CD4-positive, alpha-beta T cell treated with Interleukin-4 for 4 hours (primary cell): Measurements from ENCODE around the gene F7.
"Not testable (repeated sequence)": the region's sequence is repeated elsewhere in the genome, so short reads cannot be mapped to it uniquely, and the experiment has no call there.

Experiments used
- DNase-seq: peaks from one replicate; pipeline ENCODE4 v3.0.0-alpha.2; 2020

F7 gene

DNA sequence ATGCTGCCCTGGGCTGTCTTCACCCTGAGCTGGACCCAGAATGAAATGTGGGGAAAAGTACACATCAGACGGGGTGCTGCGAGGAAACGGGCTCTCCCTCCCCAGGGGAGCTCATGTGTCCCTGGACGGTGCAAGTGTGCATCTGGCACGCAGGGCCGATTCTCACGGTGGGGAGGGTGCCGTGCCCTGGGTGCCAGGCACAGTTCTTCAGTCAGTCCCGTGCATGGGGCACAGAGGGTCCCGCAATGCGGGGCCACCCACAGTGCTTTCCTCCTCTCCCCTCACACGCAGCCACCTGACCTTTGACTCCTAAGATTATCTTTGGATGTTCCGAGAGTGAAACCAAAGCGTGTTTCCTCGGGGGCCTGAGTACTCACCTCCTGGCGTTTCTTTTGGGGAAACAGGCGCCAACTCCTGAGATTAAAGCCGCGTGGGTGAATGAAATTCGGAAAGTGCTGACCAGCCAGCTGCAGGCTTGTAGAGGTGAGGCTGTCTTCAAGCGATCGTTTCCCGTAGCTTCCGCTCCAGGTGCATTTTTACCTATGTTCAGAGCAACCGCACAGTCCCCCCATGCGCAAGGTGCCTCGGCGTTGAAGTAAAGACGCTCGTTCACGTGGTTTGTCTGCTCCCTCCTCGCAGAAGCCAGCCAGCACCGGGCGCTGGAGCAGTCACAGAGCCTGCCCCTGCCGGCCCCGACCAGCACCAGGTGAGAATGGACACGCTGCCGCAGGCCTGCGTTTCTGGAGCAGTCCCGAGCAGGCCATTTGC, 17.5 kb upstream of the F7 start:
- DNase-seq: no peak

- no peak for DNase-seq
Measured at GRCh38 chr13:113088691-113089020, 16.9 kb upstream of the F7 start.

DNA sequence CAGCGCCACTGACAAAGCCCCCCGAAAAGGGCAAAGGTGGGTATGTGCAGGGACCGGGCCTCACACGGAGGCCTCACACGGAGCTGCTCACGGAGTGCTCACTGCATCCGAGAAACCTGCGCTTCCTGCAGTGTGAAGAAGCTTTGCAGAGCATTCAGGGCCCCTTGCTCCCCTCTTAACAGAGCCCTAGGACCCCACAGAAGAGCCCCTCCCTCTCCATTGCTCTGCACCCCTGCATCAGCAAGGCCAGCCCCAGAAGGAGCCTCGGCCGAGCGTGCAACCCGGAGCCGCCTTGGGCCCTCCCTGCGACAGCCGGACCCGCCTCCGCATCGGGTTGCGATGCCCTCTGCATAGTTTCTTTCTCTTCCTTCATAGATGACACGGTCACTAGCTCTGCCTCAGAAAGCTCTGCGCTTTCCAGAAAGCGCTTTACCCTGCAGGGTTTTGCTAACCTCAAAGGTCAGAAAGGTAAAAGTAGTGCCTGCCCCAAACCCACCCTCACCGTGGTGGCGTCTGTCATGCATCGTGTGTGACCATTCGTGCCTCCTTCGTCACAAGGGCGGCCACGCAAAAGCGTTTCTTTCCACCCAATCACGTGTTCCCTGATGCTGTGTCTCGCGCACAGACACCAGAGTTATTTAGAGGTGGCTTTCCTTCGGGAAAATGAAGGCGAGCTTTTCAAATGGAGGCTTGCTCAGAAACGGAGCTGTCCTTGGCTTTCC, 15.7 kb upstream of the F7 start:
- DNase-seq: no peak

GRCh38 chr13:113090415-113090770, 15.2 kb upstream of the F7 start:
- no peak for DNase-seq

- no peak for DNase-seq
Measured at GRCh38 chr13:113090806-113091205, 14.8 kb upstream of the F7 start.

DNA sequence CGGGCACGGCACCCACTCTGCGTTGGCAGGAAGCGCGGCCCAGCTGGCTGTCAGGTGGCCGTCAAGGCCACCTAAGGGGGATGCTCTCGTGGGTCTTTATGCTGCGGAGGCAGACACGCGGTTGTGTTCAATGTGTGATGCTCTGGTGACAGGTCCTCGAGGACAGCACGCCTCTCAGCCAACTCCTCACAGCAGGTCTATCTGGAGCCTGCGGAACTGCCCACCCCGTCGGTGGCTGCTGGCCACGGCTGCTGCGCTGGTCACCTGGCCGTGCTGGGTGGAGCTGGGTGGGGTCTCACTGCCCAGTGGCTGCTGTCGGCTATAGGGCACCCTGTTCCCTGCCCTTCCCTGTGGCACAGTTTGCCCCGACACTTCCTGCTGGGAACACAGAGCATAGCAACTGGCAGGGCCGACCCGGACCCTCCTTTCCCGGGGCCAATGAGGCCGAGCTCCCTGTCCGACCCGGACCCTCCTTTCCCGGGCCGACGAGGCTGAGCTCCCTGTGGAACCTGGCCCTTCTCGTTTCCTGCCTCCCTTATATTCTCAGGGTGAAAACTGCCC, 14.3 kb upstream of the F7 start:
- no peak for DNase-seq

DNA sequence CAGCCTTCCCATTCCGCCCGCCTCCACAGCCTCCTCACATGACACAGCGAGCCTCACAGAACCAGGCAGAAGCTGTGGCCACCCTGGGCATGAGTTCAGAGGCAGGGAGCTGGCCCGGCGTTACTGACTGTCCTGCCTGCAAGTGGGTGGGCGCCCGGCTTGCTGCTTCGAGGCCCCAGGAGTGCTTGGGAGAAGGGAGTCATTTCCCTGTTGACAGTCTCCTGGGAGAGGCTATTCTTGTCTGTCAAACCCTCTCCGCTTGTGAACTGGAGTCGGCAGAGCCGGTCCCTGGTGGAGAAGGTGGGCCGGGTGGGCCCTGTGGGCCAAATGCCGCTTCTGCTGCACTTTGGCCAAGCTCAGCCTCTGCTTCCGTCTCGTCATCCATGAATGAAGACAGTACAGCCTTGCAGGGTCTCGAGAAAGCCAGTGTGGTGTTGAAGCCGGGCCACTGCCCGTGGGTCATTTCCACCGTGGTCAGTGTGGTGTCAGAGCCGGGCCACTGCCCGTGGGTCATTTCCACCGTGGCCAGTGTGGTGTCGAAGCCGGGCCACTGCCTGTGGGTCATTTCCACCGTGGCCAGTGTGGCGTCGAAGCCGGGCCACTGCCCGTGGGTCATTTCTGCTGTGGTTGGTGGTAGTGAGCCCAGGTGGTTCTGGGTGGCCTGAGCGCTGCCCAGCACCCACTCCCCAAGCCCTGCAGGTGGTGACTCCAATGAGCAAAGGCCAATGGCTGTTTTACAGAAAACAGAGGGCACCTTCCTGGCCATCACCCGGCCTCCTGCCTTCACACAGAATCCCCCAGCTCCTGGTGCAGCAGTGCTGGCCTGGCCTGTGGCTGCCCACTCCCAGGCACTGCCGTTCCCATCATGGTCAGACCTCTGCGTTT, 13.5 kb upstream of the F7 start:
- no peak for DNase-seq

- DNase-seq: no peak
Measured at GRCh38 chr13:113092776-113093579, 12.6 kb upstream of the F7 start.

DNA sequence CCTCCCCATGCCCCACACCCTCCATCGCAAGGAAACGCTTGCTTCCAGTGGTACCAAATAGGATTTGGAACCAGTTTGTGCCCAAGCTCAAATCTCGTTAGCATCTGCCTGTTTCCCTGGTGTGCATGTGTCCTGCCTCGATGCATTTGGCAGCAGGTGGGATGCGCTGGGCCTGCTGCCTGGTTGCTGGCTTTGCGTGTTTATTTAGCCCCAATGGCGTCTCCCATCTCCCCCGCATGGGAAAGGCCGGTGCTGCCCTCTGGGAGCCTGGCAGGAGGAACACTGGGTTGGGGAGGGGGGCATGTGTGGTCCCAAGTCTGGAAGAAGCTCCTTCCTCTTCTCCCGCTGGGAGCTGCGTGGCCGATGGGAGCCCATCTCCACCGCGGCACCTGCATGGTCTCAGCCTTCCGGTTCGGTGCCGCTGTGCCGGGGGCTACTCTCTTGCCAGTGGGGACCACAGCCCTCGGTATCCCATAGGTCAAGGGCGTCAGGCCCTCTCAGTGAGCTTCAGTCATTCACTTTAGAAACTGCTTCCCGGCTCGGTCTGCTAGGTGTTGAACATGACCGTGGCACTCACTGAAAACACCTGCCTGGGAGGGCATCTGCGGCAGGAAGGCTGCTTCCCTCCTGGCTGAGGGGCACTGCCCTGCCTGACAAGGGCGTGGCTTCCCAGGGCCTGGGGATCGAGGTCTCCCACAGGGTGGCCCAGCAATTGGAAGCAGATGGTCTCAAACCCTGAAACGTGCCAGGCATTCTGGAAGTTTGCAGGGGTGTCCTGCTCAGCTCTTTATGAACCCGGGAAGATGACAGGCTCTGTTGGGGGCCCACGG, 11.8 kb upstream of the F7 start:
- DNase-seq: no peak

DNA sequence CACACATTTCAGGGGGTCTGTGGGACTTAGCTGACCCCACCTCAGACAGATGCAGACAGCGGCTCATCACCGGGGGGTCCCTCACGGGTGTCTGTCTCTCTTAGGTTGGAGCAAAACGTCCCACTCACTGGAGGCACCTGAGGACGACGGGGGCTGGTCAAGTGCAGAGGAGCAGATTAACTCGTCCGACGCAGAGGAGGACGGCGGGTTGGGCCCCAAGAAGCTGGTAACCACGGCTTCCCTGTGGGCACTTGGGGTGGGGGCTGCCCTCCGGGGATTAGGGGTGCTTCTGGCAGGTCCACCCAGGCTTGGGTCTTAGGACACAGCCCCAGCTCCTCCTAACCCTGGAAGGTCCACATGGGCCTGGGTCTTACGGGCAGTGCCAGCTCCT, 11.2 kb upstream of the F7 start:
- no peak for DNase-seq

DNA sequence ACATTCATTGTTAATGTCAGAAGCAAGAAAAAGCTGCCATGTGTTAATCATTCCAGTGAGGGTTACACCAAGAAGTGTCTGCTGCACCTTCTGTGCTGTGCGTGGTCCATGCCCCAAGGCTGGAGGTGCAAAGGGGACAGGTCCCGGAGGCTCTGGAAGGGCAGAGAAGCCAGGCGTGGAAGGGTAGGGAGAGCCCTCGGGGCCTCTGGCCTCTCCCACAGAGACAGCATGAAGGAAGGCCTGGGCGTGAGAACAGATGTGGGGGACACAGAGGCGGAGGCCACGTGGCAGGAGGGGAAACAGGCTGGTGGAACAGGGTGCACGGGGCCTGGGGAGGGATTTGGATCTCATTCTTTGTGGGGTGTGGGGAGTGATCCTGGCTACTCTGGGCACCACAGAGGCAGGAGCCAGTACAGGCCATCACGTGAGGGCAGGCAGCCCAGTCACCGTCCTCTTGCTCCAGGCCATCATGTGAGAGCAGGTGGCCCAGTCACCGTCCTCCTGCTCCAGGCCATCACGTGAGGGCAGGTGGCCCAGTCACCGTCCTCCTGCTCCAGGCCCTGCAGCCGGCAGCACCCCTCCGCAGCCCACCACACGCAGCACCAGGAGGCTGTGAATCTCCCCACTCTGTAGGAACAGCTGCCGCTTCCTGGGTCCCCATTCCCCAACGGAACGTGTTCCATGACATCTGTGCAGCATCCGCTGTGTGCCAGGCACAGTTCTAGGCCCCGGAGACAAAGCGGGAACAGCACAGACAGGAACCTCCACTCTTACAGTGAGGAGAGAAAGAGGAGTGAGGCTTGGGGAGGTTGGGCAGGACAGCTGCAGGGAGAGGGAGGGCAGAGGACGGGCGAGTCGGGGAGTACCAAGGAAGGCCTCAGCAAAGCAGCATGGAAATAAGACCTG, 10.2 kb upstream of the F7 start:
- no peak for DNase-seq

DNA sequence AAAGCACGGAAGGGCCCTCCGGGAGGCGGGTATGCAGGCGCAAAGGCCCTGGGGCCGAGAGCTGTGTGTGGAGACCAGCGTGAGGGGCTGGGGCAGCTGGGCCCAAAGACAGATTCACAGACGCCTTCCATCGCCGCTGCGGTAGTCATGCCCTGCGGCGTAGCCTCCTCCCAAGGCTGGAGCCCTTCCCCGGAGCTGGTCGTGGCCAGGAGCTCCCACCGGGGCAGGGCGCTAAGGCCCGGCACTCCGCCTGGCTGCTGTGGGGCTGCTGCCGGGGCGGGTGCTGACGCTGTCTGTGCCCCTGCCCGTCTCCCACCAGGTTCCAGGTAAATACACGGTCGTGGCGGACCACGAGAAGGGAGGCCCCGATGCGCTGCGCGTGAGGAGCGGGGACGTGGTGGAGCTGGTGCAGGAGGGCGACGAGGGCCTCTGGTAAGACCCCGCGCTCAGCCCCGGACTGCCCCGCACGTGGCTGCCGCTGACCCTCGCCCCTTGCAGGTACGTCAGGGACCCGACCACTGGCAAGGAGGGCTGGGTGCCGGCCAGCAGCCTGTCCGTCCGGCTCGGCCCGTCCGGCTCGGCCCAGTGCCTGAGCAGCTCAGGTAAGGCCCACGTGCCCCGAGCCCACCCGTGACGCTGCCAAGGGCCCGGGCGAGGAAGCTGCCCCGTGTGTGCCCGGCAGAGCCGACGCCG, 9.4 kb upstream of the F7 start:
- DNase-seq: no peak

DNA sequence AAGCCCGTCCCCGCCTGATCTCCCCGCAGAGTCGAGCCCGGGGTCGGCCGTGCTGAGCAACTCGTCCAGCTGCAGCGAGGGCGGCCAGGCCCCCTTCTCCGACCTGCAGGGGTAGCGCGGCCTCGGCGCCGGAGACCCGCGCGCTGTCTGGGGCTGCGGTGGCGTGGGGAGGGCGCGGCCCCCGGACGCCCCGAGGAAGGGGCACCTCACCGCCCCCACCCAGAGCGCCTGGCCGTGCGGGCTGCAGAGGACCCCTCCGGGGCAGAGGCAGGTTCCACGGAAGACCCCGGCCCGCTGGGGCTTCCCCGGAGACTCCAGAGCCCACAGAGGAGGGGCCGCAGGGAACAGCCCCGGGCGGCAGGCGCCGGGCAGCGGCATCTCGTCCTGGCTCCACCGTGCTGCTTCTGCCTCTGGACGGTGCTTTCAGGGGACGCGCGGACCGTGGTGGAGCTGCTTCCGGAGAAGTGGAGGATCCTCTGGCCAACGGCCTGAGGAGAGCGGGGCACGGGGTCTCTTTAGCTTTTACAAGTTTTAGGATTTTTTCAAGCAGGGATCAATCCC, 8.8 kb upstream of the F7 start:
- DNase-seq: no peak

DNA sequence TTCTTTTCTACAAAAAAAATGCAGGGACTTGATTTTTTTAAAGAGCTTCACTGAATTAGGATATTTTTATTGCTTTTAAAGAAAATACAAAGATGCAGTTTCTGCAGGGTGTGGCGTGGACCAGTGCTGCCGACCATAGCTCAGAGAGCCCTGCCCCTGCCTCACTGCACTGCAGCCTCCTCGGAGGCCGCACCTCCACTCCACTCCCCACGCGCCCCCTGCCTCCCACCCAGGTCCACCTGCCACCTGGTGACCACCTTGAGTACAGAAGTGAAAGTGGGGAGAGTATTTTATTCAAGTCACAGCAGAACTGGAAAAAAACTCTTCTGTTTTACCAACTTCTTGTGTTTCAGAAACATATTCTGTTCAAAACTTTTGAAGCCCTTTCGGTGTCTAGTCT, 7.9 kb upstream of the F7 start:
- no peak for DNase-seq

- DNase-seq: no peak
Measured at GRCh38 chr13:113098162-113098732, 7.3 kb upstream of the F7 start.

GRCh38 chr13:113099142-113099541, 6.4 kb upstream of the F7 start:
- DNase-seq: no peak

DNA sequence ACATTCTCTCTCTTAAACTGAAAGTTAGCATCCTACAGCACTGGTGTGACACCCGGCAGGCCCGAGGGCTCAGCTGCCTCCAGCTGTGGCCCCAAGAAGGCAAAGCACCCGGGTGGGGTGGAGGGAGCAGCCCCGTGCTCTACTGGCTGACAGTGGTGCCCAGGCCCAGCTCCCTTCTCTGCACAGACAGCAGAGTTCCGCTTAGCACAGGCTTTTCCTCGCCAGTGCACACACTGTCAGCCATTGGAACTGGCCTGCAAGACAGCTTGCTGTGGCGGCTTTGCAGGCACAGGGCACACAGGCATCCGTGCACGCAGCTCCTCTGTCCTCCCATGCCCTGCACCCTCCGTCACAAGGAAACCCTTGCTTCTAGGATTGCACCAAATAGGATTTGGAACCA, 3.3 kb upstream of the F7 start:
- not testable (repeated sequence) for DNase-seq

DNA sequence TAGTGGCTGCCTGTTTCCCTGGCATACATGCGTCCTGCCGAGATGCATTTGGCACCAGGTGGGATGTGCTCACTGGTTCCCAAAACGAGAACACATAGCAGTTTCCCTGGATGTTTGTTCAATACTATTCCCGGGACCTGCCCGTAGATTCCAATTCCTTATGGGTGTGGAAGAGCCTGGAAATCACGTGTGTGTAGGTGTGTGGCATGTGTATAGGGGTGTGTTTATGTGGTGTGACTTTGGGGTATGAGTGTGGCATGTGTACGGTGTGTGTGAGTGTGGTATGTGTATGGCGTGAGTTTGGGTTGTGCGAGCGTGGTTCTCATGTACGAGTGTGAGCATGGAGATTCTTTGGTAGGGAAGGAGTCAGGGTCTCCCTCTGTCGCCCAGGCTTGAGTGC, 2.9 kb upstream of the F7 start:
- no peak for DNase-seq

DNA sequence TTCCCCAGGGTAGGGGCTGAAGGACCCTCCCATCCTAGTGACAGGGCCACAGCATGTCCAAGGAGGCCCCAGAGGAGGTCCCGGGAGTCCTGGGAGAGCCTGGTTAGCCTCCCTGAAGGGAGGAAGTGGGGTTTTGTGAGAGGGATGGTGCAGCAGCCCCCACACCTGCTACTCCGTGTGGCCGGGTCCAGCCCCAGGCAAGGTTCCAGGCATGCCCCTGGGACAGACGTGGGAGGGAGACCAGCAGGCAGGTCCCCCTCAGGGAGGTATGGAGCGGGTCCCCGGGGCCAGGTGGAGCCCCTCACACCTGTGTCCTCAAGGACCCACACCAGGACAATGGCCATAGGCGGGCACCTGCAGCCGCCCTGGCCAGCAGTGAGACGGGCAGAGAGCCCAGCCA, 1.9 kb upstream of the F7 start:
- DNase-seq: no peak
